Skeletal muscle tissue (tissue), 4 donors: ENCODE results near the gene TSPAN5. TPM values are rescaled to one million over a fixed set of nuclear protein-coding genes. Genes with fewer than 3 reads are reported as not detected.

Experiments
- H3K27ac ChIP-seq: one replicate; pipeline ENCODE4 v1.7.0; 2013; ENCODE audit warnings: mild to moderate bottlenecking, low read depth, low read length, inconsistent platforms
- H3K27me3 ChIP-seq, 3 donors: one replicate each; pipeline ENCODE4 v1.7.0; 2013; ENCODE audit warnings: low read length in 3 of 3; ENCODE audit not compliant: control insufficient read depth in 3 of 3, insufficient read depth in 3 of 3
- H3K36me3 ChIP-seq, 3 donors: one replicate each; pipeline ENCODE4 v1.7.0; 2013; ENCODE audit warnings: low read length in 3 of 3; ENCODE audit not compliant: control insufficient read depth in 3 of 3, insufficient read depth in 3 of 3
- H3K4me1 ChIP-seq, 3 donors: one replicate each; pipeline ENCODE4 v1.7.0; 2013; ENCODE audit warnings: low read length in 3 of 3, mild to moderate bottlenecking in 3 of 3; ENCODE audit not compliant: control insufficient read depth in 3 of 3, insufficient read depth in 3 of 3
- H3K4me3 ChIP-seq, 3 donors: one replicate each; pipeline ENCODE4 v1.7.0; 2013; ENCODE audit warnings: low read length in 3 of 3
- H3K9ac ChIP-seq, 3 donors: one replicate each; pipeline ENCODE4 v1.7.0; 2013; ENCODE audit warnings: low read length in 3 of 3, mild to moderate bottlenecking in 3 of 3, moderate library complexity in 2 of 3, low read depth in 1 of 3
- H3K9me3 ChIP-seq, 3 donors: one replicate each; pipeline ENCODE4 v1.7.0; 2013; ENCODE audit warnings: low read length in 3 of 3; ENCODE audit not compliant: control insufficient read depth in 3 of 3
- total RNA-seq: library from RNA; depleted of rRNA; stranded (reverse); fragments of >200 nt; gene quantifications from one replicate; pipeline ENCODE4 v1.2.3, GENCODE V29; 2014
- donor health status: Osteomylitis.

Gene TSPAN5
- total RNA-seq, 1 donor from 2014 or later: 11.0 TPM

- Histone ChIP-seq H3K4me3 (no peak overlapping the region), H3K4me1 (no peaks in the 10 kb centered on the region), H3K9ac (no peak overlapping the region), H3K9me3 (no peaks in the 10 kb centered on the region), H3K27me3 (no peaks in the 10 kb centered on the region), H3K27ac (no peak overlapping the region), H3K36me3 (peaks cover 3 to 13% (median 12%) of the 10 kb centered on the region in 3 donors)
Observed at GRCh38 chr4:98434816-98435215, 223.6 kb downstream of the TSPAN5 start.

- H3K4me1 ChIP-seq: no peaks in the 10 kb centered on the region
- H3K36me3 ChIP-seq: peaks cover 3 to 13% (median 11%) of the 10 kb centered on the region in 3 donors
- H3K9ac ChIP-seq: no peak overlapping the region
- H3K9me3 ChIP-seq: no peaks in the 10 kb centered on the region
- no peak overlapping the region for H3K4me3 ChIP-seq
- H3K27ac ChIP-seq: no peak overlapping the region
- H3K27me3 ChIP-seq: no peaks in the 10 kb centered on the region
Observed at GRCh38 chr4:98433691-98434090, 224.7 kb downstream of the TSPAN5 start.

- Histone ChIP-seq H3K36me3 (peaks cover 3 to 11% (median 9%) of the 10 kb centered on the region in 3 donors), H3K4me1 (no peaks in the 10 kb centered on the region), H3K4me3 (no peak overlapping the region), H3K9ac (no peak overlapping the region), H3K9me3 (no peaks in the 10 kb centered on the region), H3K27me3 (no peaks in the 10 kb centered on the region), H3K27ac (no peak overlapping the region)
Observed at GRCh38 chr4:98430708-98431403, 227.6 kb downstream of the TSPAN5 start.

- Histone ChIP-seq H3K9ac (no peak overlapping the region), H3K27ac (no peak overlapping the region), H3K4me1 (no peaks in the 10 kb centered on the region), H3K36me3 (peaks cover 0 to 17% (median 17%) of the 10 kb centered on the region in 3 donors), H3K27me3 (no peaks in the 10 kb centered on the region), H3K9me3 (no peaks in the 10 kb centered on the region), H3K4me3 (no peak overlapping the region)
Observed at GRCh38 chr4:98423009-98423408, 235.4 kb downstream of the TSPAN5 start.

- Histone ChIP-seq H3K9ac (no peak overlapping the region), H3K36me3 (peaks cover 0 to 22% (median 17%) of the 10 kb centered on the region in 3 donors)
Observed at GRCh38 chr4:98421111-98421510, 237.3 kb downstream of the TSPAN5 start.

More at GRCh38 chr4:98421111-98421510, 237.3 kb downstream of the TSPAN5 start:
- Histone ChIP-seq H3K27ac (no peak overlapping the region), H3K27me3 (no peaks in the 10 kb centered on the region), H3K4me1 (no peaks in the 10 kb centered on the region), H3K4me3 (no peak overlapping the region), H3K9me3 (no peaks in the 10 kb centered on the region)
